Inflammatory macrophage (primary cell): Measurements from ENCODE around the gene PSMD5.

ENCODE experiments used
- DNase-seq, 2 donors: peaks; one replicate each; pipeline ENCODE4 v3.0.0-alpha.2; 2020 to 2022
- total RNA-seq, 18 experiments: gene quantifications; one replicate each; lab custom pipeline; 2026; ENCODE audit warnings: mixed read lengths in 6 of 18, inconsistent platforms in 2 of 18; lab: John Stamatoyannopoulos, UW

The PSMD5 gene
- total RNA-seq = 25.1 to 53.6 (median 36.0) reads per million in 18 experiments

GRCh38 chr9:120842685-120843485, at the start of gene PSMD5:
Gene PSMD5, minus strand, starts transcription at chr9:120842922. Its CDS starts 13 bp downstream, at chr9:120842909.
- DNase-seq = peak; percentile 99 to 100

GRCh38 chr9:120891884-120892747, 49.4 kb upstream of the PSMD5 start:
- DNase-seq = no peak

GRCh38 chr9:120891245-120891883, 48.6 kb upstream of the PSMD5 start:
- no peak for DNase-seq

GRCh38 chr9:120890320-120891244, 47.9 kb upstream of the PSMD5 start:
- no peak for DNase-seq

GRCh38 chr9:120889606-120890271, 47.0 kb upstream of the PSMD5 start:
- DNase-seq = no peak

GRCh38 chr9:120888626-120889025, 45.9 kb upstream of the PSMD5 start:
- DNase-seq = no peak

GRCh38 chr9:120886490-120886967, 43.8 kb upstream of the PSMD5 start:
- DNase-seq = peak in 1 of 2 donors; percentile 29

GRCh38 chr9:120885958-120886357, 43.2 kb upstream of the PSMD5 start:
- DNase-seq = no peak

GRCh38 chr9:120885457-120885856, 42.7 kb upstream of the PSMD5 start:
- DNase-seq = no peak

- DNase-seq = no peak
These were observed 40.9 kb upstream of the PSMD5 start for GRCh38 chr9:120883608-120883996.

GRCh38 chr9:120882935-120883607, 40.3 kb upstream of the PSMD5 start:
- DNase-seq = no peak

- no peak for DNase-seq
These were observed 36.7 kb upstream of the PSMD5 start for GRCh38 chr9:120879446-120879845.

GRCh38 chr9:120878188-120879130, 35.7 kb upstream of the PSMD5 start:
- DNase-seq = no peak

GRCh38 chr9:120877276-120878034, 34.7 kb upstream of the PSMD5 start:
- peak; percentile 45 to 56 for DNase-seq

GRCh38 chr9:120876842-120877240, 34.1 kb upstream of the PSMD5 start, which contains the start of gene PHF19:
Gene PHF19, minus strand, starts transcription at chr9:120877188. Its CDS starts 2,447 bp downstream, at chr9:120874741.
- peak; percentile 14 to 16 for DNase-seq

GRCh38 chr9:120875954-120876841, 33.5 kb upstream of the PSMD5 start:
- DNase-seq = peak; percentile 79 to 88

- no peak for DNase-seq
These were observed 32.9 kb upstream of the PSMD5 start for GRCh38 chr9:120875643-120875953.

- no peak for DNase-seq
These were observed 32.5 kb upstream of the PSMD5 start for GRCh38 chr9:120875195-120875565.
